Liver (tissue), 9 donors: Measurements from ENCODE around the gene TNK1. TPM values are rescaled to one million over a fixed set of nuclear protein-coding genes. Genes with fewer than 3 reads are reported as not detected.

Experiments used
- DNase-seq: peaks from one replicate; pipeline ENCODE4 v3.0.0-alpha.2; 2017; ENCODE audit warnings: low spot score
- H3K27ac ChIP-seq, 2 donors: one replicate each; pipeline ENCODE4 v1.7.0; 2013; ENCODE audit warnings: inconsistent platforms in 2 of 2, low read length in 2 of 2, control low read depth in 1 of 2, low read depth in 1 of 2, mild to moderate bottlenecking in 1 of 2
- H3K27me3 ChIP-seq, 4 donors: one replicate each; pipeline versions ENCODE4 v1.6.1 to v1.7.0; 2013; ENCODE audit warnings: low read length in 3 of 4, inconsistent platforms in 1 of 4, mild to moderate bottlenecking in 1 of 4, moderate library complexity in 1 of 4; ENCODE audit not compliant: control insufficient read depth in 4 of 4, insufficient read depth in 4 of 4
- H3K36me3 ChIP-seq, 4 donors: one replicate each; pipeline versions ENCODE4 v1.6.1 to v1.7.0; 2013; ENCODE audit warnings: low read length in 3 of 4, mild to moderate bottlenecking in 3 of 4, low read depth in 1 of 4, moderate library complexity in 1 of 4; ENCODE audit not compliant: control insufficient read depth in 4 of 4, insufficient read depth in 3 of 4
- H3K4me1 ChIP-seq, 4 donors: one replicate each; pipeline versions ENCODE4 v1.6.1 to v1.7.0; 2013; ENCODE audit warnings: low read length in 3 of 4, mild to moderate bottlenecking in 3 of 4, moderate library complexity in 1 of 4; ENCODE audit not compliant: control insufficient read depth in 4 of 4, insufficient read depth in 4 of 4
- H3K4me3 ChIP-seq, 3 donors: one replicate each; pipeline versions ENCODE4 v1.6.1 to v1.7.0; 2013; ENCODE audit warnings: low read length in 3 of 3, control low read depth in 1 of 3, low read depth in 1 of 3, mild to moderate bottlenecking in 1 of 3
- H3K9ac ChIP-seq, 2 donors: one replicate each; pipeline ENCODE4 v1.7.0; 2013; ENCODE audit warnings: low read length in 2 of 2, mild to moderate bottlenecking in 2 of 2, moderate library complexity in 2 of 2, control low read depth in 1 of 2, low read depth in 1 of 2
- H3K9me3 ChIP-seq, 4 donors: one replicate each; pipeline versions ENCODE4 v1.6.1 to v1.7.0; 2013; ENCODE audit warnings: low read length in 3 of 4; ENCODE audit not compliant: control insufficient read depth in 4 of 4
- EGR1 ChIP-seq, 2 donors: IDR thresholded peaks; 2 replicates each; pipeline ENCODE4 v1.6.1; 2016 to 2018; ENCODE audit warnings: antibody characterized with exemption in 2 of 2, low read depth in 2 of 2
- FOXA1 ChIP-seq: IDR thresholded peaks from 2 replicates; pipeline ENCODE4 v1.6.1; 2016; ENCODE audit warnings: antibody characterized with exemption
- FOXA2 ChIP-seq: IDR thresholded peaks from 2 replicates; pipeline ENCODE4 v1.6.1; 2016; ENCODE audit warnings: antibody characterized with exemption
- GABPA ChIP-seq, 2 donors: IDR thresholded peaks in 1 of 2; conservative IDR thresholded peaks in 1 of 2; 2 replicates each; pipeline ENCODE4 v1.6.1; 2016; ENCODE audit warnings: antibody characterized with exemption in 2 of 2, mild to moderate bottlenecking in 1 of 2, moderate library complexity in 1 of 2
- HNF4A ChIP-seq, 2 donors: conservative IDR thresholded peaks; 2 replicates each; pipeline ENCODE4 v1.6.1; 2016; ENCODE audit warnings: antibody characterized with exemption in 2 of 2, mild to moderate bottlenecking in 2 of 2
- HNF4G ChIP-seq: IDR thresholded peaks from 2 replicates; pipeline ENCODE4 v1.6.1; 2016; ENCODE audit warnings: antibody characterized with exemption
- NR2F2 ChIP-seq: IDR thresholded peaks from 2 replicates; pipeline ENCODE4 v1.6.1; 2016; ENCODE audit warnings: antibody characterized with exemption
- RAD21 ChIP-seq, 2 donors: IDR thresholded peaks; 2 replicates each; pipeline ENCODE4 v1.6.1; 2016; ENCODE audit warnings: antibody characterized with exemption in 2 of 2, mild to moderate bottlenecking in 2 of 2
- RXRA ChIP-seq, 2 donors: IDR thresholded peaks; 2 replicates each; pipeline ENCODE4 v1.6.1; 2017 to 2018; ENCODE audit warnings: antibody characterized with exemption in 2 of 2, mild to moderate bottlenecking in 1 of 2
- TAF1 ChIP-seq: conservative IDR thresholded peaks from 2 replicates; pipeline ENCODE4 v1.6.1; 2016; ENCODE audit warnings: antibody characterized with exemption, mild to moderate bottlenecking
- YY1 ChIP-seq: IDR thresholded peaks from 2 replicates; pipeline ENCODE4 v1.6.1; 2016; ENCODE audit warnings: antibody characterized with exemption, mild to moderate bottlenecking
- WGBS: extraction: QIAGEN DNeasy Blood & Tissue Kit; methylation state at CpG from one replicate; pipeline ENCODE4 v1.1.7; 2013; 5-methylcytosine and 5-hydroxymethylcytosine counted together
- polyA plus RNA-seq, 2 donors: library from polyadenylated mRNA; stranded (reverse) in 1 of 2; unstranded in 1 of 2; fragments of 200-250 nt in 1 of 2; fragments of >200 nt in 1 of 2; fragmentation: Nextera tagmentation in 1 of 2; extraction: Ambion mirVana in 1 of 2; gene quantifications; one replicate each; pipeline versions ENCODE4 v1.2.1 to v1.2.3, GENCODE V29; 2013 to 2015
- total RNA-seq, 2 donors: library from RNA; depleted of rRNA; stranded (reverse); fragments of >200 nt; gene quantifications; one replicate each; pipeline ENCODE4 v1.2.3, GENCODE V29; 2014
- TF ChIP-seq, protein P1 (sequence below): IDR thresholded peaks from 2 replicates; pipeline ENCODE4 v1.6.1; 2016; ENCODE audit warnings: antibody characterized with exemption
- TF ChIP-seq, protein P2 (sequence below): fragments of 150-350 bp; IDR thresholded peaks from 2 replicates; pipeline ENCODE4 v1.5.1; 2017; ENCODE audit warnings: improper control_type of control experiment, low read depth, low read length; ENCODE audit not compliant: missing input control
- TF ChIP-seq, protein P3 (sequence below): IDR thresholded peaks from 2 replicates; pipeline ENCODE4 v1.6.1; 2016; ENCODE audit warnings: antibody characterized with exemption
- TF ChIP-seq, protein P4 (sequence below): IDR thresholded peaks from 2 replicates; pipeline ENCODE4 v1.6.1; 2016; ENCODE audit warnings: antibody characterized with exemption, mild to moderate bottlenecking
- TF ChIP-seq, protein P5 (sequence below): IDR thresholded peaks from 2 replicates; pipeline ENCODE4 v1.6.1; 2016; ENCODE audit warnings: antibody characterized with exemption
- donor health status: healthy.
- donor health status: healthy.
- donor health status: healthy.
- donor health status: healthy.
- donor health status: healthy.

The TNK1 gene
- total and polyA plus RNA-seq, 4 donors, result 0.05 to 3.5 (median 2.5) TPM

DNA sequence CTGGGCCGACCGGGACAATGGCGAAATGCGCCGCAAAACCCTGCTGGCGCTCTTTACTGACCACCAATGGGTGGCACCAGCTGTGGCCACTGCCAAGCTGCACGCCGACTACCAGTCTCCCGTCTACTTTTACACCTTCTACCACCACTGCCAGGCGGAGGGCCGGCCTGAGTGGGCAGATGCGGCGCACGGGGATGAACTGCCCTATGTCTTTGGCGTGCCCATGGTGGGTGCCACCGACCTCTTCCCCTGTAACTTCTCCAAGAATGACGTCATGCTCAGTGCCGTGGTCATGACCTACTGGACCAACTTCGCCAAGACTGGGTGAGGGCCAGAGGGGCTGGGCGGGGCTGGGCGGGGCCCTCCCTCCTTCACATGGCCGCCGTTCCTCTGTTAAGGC is 34.9 kb downstream of the TNK1 start:
- no peaks in the 10 kb centered on the region for H3K36me3 ChIP-seq
- H3K9me3 ChIP-seq, result no peaks in the 10 kb centered on the region
- H3K27ac ChIP-seq, result no peak overlapping the region
- H3K9ac ChIP-seq, result no peak overlapping the region
- no peak overlapping the region for H3K4me3 ChIP-seq
- 91% methylated on average over 23 of the region's 23 CpGs for WGBS
- H3K27me3 ChIP-seq, result no peaks in the 10 kb centered on the region
- no peak for DNase-seq
- TF ChIP-seq, protein P1, sequence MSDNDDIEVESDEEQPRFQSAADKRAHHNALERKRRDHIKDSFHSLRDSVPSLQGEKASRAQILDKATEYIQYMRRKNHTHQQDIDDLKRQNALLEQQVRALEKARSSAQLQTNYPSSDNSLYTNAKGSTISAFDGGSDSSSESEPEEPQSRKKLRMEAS, result no peak
- TF ChIP-seq HNF4G, result no peak
- no peak for TF ChIP-seq RXRA (IDR thresholded peaks at IDR 0.05)
- TF ChIP-seq HNF4A (conservative IDR thresholded peaks at IDR 0.05), result no peak
- TF ChIP-seq, protein P2, sequence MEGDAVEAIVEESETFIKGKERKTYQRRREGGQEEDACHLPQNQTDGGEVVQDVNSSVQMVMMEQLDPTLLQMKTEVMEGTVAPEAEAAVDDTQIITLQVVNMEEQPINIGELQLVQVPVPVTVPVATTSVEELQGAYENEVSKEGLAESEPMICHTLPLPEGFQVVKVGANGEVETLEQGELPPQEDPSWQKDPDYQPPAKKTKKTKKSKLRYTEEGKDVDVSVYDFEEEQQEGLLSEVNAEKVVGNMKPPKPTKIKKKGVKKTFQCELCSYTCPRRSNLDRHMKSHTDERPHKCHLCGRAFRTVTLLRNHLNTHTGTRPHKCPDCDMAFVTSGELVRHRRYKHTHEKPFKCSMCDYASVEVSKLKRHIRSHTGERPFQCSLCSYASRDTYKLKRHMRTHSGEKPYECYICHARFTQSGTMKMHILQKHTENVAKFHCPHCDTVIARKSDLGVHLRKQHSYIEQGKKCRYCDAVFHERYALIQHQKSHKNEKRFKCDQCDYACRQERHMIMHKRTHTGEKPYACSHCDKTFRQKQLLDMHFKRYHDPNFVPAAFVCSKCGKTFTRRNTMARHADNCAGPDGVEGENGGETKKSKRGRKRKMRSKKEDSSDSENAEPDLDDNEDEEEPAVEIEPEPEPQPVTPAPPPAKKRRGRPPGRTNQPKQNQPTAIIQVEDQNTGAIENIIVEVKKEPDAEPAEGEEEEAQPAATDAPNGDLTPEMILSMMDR, result no peak
- no peak for TF ChIP-seq GABPA (IDR thresholded peaks at IDR 0.05 in 1 of 2, conservative IDR thresholded peaks at IDR 0.05 in 1 of 2)
- TF ChIP-seq, protein P3, sequence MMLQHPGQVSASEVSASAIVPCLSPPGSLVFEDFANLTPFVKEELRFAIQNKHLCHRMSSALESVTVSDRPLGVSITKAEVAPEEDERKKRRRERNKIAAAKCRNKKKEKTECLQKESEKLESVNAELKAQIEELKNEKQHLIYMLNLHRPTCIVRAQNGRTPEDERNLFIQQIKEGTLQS, result no peak
- no peak for TF ChIP-seq FOXA1
- no peak for TF ChIP-seq RAD21 (IDR thresholded peaks at IDR 0.05)
- TF ChIP-seq, protein P4, sequence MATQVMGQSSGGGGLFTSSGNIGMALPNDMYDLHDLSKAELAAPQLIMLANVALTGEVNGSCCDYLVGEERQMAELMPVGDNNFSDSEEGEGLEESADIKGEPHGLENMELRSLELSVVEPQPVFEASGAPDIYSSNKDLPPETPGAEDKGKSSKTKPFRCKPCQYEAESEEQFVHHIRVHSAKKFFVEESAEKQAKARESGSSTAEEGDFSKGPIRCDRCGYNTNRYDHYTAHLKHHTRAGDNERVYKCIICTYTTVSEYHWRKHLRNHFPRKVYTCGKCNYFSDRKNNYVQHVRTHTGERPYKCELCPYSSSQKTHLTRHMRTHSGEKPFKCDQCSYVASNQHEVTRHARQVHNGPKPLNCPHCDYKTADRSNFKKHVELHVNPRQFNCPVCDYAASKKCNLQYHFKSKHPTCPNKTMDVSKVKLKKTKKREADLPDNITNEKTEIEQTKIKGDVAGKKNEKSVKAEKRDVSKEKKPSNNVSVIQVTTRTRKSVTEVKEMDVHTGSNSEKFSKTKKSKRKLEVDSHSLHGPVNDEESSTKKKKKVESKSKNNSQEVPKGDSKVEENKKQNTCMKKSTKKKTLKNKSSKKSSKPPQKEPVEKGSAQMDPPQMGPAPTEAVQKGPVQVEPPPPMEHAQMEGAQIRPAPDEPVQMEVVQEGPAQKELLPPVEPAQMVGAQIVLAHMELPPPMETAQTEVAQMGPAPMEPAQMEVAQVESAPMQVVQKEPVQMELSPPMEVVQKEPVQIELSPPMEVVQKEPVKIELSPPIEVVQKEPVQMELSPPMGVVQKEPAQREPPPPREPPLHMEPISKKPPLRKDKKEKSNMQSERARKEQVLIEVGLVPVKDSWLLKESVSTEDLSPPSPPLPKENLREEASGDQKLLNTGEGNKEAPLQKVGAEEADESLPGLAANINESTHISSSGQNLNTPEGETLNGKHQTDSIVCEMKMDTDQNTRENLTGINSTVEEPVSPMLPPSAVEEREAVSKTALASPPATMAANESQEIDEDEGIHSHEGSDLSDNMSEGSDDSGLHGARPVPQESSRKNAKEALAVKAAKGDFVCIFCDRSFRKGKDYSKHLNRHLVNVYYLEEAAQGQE, result no peak
- no peak for TF ChIP-seq EGR1 (IDR thresholded peaks at IDR 0.05; ENCODE audit: low read depth in 2 of 2)
- TF ChIP-seq NR2F2, result no peak
- TF ChIP-seq YY1, result no peak
- H3K4me1 ChIP-seq, result no peaks in the 10 kb centered on the region

DNA sequence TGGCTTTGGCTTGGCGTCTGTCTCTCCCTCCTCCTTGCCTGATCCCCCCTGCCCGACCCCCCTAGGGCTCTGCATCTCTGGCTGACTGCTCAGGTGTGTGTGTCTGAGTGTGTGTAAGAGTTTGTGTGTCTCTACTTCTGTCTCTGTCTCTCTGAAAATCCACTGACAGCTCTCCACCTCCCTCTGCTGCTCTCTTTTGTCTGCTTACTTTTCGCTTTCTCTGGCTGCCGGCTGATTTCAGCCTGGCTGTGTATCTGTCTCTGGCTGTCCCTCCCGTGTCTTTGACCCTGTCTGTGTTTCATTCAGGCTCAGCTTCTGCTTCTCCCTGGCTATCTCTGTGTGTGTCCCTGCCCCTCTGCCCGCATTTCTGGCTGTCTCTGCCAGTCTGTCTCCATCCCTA is 35.4 kb downstream of the TNK1 start:
- TF ChIP-seq, protein P3, result no peak
- TF ChIP-seq FOXA2, result no peak
- TF ChIP-seq TAF1, result no peak
- TF ChIP-seq, protein P1, result no peak
- TF ChIP-seq RAD21 (IDR thresholded peaks at IDR 0.05), result no peak
- no peak for TF ChIP-seq FOXA1
- TF ChIP-seq, protein P5, sequence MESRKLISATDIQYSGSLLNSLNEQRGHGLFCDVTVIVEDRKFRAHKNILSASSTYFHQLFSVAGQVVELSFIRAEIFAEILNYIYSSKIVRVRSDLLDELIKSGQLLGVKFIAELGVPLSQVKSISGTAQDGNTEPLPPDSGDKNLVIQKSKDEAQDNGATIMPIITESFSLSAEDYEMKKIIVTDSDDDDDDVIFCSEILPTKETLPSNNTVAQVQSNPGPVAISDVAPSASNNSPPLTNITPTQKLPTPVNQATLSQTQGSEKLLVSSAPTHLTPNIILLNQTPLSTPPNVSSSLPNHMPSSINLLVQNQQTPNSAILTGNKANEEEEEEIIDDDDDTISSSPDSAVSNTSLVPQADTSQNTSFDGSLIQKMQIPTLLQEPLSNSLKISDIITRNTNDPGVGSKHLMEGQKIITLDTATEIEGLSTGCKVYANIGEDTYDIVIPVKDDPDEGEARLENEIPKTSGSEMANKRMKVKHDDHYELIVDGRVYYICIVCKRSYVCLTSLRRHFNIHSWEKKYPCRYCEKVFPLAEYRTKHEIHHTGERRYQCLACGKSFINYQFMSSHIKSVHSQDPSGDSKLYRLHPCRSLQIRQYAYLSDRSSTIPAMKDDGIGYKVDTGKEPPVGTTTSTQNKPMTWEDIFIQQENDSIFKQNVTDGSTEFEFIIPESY, result no peak
- Histone ChIP-seq H3K4me3 (no peak overlapping the region), H3K36me3 (no peaks in the 10 kb centered on the region), H3K4me1 (no peaks in the 10 kb centered on the region), H3K9me3 (no peaks in the 10 kb centered on the region), H3K27me3 (no peaks in the 10 kb centered on the region), H3K9ac (no peak overlapping the region), H3K27ac (no peak overlapping the region)
- no peak for DNase-seq
- WGBS, result 81% methylated on average over 6 of the region's 6 CpGs
